ENCODE measurements around the gene DAZAP2. TPM values are rescaled to one million over a fixed set of nuclear protein-coding genes. Genes with fewer than 3 reads are reported as not detected.

Gene DAZAP2
- total and polyA plus RNA-seq, 2 of the 4 experiments (the other 2 are of a cell fraction) = 62.2 to 202 TPM

DNA sequence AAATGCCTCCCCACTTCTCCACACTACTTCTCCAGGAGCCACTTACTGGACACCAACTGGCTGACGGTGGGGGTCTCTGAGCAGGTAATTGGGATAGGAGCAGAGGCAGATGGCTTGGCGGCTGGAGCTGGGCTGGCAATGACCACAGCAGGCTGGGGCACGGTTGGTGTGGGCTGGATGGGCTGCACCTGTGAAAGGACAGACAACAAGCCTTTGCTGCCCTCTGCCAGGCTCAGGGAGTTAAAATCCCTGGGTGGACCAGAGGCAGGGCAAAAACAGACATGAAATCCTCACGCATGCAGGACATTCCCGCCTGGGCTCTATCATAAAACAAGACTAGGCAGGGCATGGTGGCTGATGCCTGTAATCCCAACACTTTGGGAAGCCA, 46.3 kb upstream of the DAZAP2 start:
- H3K56ac ChIP-seq (ENCODE audit: extremely low read depth, insufficient read depth, low read length) = no peak overlapping the region
- H3K4ac ChIP-seq (ENCODE audit: low read depth, low read length) = no peak overlapping the region
- H3K18ac ChIP-seq (ENCODE audit: low read depth, low read length) = no peak overlapping the region
- no peaks in the 10 kb centered on the region for H4K20me1 ChIP-seq (ENCODE audit: insufficient read depth, low read length)
- no peak overlapping the region for H3K27ac ChIP-seq (ENCODE audit: insufficient read depth, low read length)
- H3K9ac ChIP-seq (ENCODE audit: low read depth, low read length) = no peak overlapping the region
- whole genome bisulfite sequencing, 2 experiments (ENCODE audit: extremely low coverage in 2 of 2, insufficient read length in 1 of 2) = 95% methylated on average over 3 of the region's 5 CpGs; no CpG with 5 or more reads in 1 of the 2 experiments
- no peak overlapping the region for H2AFZ ChIP-seq (replicated peaks; ENCODE audit: low read length, poor library complexity)
- no peaks in the 10 kb centered on the region for H3K9me3 ChIP-seq (ENCODE audit: control insufficient read depth, insufficient read depth, low read length)
- H3K4me3 ChIP-seq (ENCODE audit: insufficient read depth, low read depth, low read length) = no peak overlapping the region
- no peak overlapping the region for H2AK9ac ChIP-seq (replicated peaks; ENCODE audit: low read depth, low read length, poor library complexity)
- no peak overlapping the region for H4K91ac ChIP-seq (ENCODE audit: insufficient read depth, low read depth, low read length)
- H2BK120ac ChIP-seq (ENCODE audit: low read depth, low read length) = no peak overlapping the region
- dilution Hi-C loops (cut with HindIII; ENCODE audit: low sequenced_read_pairs, unreplicated experiment) = no loop called here
- H3K23ac ChIP-seq (ENCODE audit: low read depth, low read length) = no peak overlapping the region
- no peaks in the 10 kb centered on the region for H3K27me3 ChIP-seq (ENCODE audit: control insufficient read depth, insufficient read depth, low read length)
- in situ Hi-C loops (cut with MboI; ENCODE audit: low sequenced_read_pairs) = no loop called here
- TF ChIP-seq NFE2L2 (IDR thresholded peaks at IDR 0.05; ENCODE audit: low read depth, low read length) = no peak
- no peak for TF ChIP-seq MAFK (IDR thresholded peaks at IDR 0.05; ENCODE audit: low read depth, low read length)
- peaks cover 16% of the 10 kb centered on the region for H3K36me3 ChIP-seq (ENCODE audit: control insufficient read depth, insufficient read depth, low read length)
- no peak overlapping the region for H4K8ac ChIP-seq (ENCODE audit: low read depth in 2 of 2, low read length in 2 of 2)
- H2BK20ac ChIP-seq (ENCODE audit: low read depth, low read length) = no peak overlapping the region
- H2AK5ac ChIP-seq (ENCODE audit: low read depth, low read length) = no peak overlapping the region
- H3K79me1 ChIP-seq (ENCODE audit: low read depth in 1 of 2, low read length in 2 of 2) = no peaks in the 10 kb centered on the region
- ChIA-PET CTCF (no interaction called here), POLR2A (ENCODE audit: unreplicated experiment) (no interaction called here)
- no peak overlapping the region for H2BK15ac ChIP-seq (ENCODE audit: low read depth, low read length)
- H3K14ac ChIP-seq (replicated peaks; ENCODE audit: low read depth, low read length) = no peak overlapping the region
- H3K9me1 ChIP-seq (ENCODE audit: insufficient read depth, low read length) = 0 out of 2 replicates have a peak, but pooled peaks cover 2% of the 10 kb centered on the region
- H2BK5ac ChIP-seq (ENCODE audit: low read depth, low read length, poor library complexity, severe bottlenecking) = no peak overlapping the region
- H3K4me1 ChIP-seq (ENCODE audit: control insufficient read depth, insufficient read depth, low read length) = no peaks in the 10 kb centered on the region
- no peak overlapping the region for H3K4me2 ChIP-seq (ENCODE audit: low read depth, low read length)
- ATAC-seq (ENCODE audit: low read depth) (no peak), DNase-seq (no peak)
- BruUV-seq (replicated peaks) = no TSS peak
- intact Hi-C loops (cut with micrococcal nuclease) = no loop called here
- H4K5ac ChIP-seq (ENCODE audit: low read depth, low read length) = no peak overlapping the region
